Gastrocnemius medialis (tissue), 4 donors: ENCODE data around the gene ATMIN.

Experiments
- POLR2A ChIP-seq, 2 donors: fragments of 450-650 bp; IDR thresholded peaks; one replicate each; pipeline ENCODE4 v1.6.1; 2017; ENCODE audit warnings: antibody characterized with exemption in 2 of 2, mild to moderate bottlenecking in 2 of 2, moderate library complexity in 2 of 2
- TF ChIP-seq, protein P1 (sequence below), 5 experiments: fragments of 450-650 bp in 3 of 5; fragments of 200-600 bp in 2 of 5; sonication (generic) in 2 of 5; IDR thresholded peaks in 4 of 5; conservative IDR thresholded peaks in 1 of 5; 1 replicate in 4 of 5; 2 replicates in 1 of 5; pipeline ENCODE4 v1.5.1; 2016 to 2019; ENCODE audit warnings: antibody characterized with exemption in 5 of 5, mild to moderate bottlenecking in 3 of 5, moderate library complexity in 3 of 5

DNA sequence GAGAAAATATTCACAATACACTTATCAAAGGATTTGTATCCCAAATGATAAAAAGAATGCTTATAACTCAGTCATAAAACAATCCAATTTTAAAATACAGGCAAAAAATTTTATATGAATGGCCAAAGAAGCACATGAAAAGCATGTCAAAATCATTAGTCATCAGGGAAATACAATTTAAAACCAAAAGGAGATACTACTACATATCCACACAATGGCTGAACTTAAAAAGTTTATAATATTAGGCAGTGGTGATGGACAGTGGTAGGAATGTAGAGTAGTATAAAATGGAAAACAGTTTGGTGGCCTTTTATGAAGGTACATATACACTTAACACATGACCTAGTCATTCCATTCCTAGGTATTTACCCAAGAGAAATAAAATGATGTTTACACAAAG lies 41.2 kb upstream of the ATMIN start:
- TF ChIP-seq, protein P1, sequence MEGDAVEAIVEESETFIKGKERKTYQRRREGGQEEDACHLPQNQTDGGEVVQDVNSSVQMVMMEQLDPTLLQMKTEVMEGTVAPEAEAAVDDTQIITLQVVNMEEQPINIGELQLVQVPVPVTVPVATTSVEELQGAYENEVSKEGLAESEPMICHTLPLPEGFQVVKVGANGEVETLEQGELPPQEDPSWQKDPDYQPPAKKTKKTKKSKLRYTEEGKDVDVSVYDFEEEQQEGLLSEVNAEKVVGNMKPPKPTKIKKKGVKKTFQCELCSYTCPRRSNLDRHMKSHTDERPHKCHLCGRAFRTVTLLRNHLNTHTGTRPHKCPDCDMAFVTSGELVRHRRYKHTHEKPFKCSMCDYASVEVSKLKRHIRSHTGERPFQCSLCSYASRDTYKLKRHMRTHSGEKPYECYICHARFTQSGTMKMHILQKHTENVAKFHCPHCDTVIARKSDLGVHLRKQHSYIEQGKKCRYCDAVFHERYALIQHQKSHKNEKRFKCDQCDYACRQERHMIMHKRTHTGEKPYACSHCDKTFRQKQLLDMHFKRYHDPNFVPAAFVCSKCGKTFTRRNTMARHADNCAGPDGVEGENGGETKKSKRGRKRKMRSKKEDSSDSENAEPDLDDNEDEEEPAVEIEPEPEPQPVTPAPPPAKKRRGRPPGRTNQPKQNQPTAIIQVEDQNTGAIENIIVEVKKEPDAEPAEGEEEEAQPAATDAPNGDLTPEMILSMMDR (IDR thresholded peaks at IDR 0.05 in 4 of 5, conservative IDR thresholded peaks at IDR 0.05 in 1 of 5) = no peak
- no peak for TF ChIP-seq POLR2A (IDR thresholded peaks at IDR 0.05)
